ENCODE results near the gene POP4.

- no peak for TF ChIP-seq ZNF436 (CRISPR knock-in tag; IDR thresholded peaks at IDR 0.05)
- no peak for TF ChIP-seq ZNF23 (CRISPR knock-in tag; IDR thresholded peaks at IDR 0.05)
- no peak for TF ChIP-seq GABPA (tag; conservative IDR thresholded peaks at IDR 0.05; ENCODE audit: low read depth)
- no peak for TF ChIP-seq NFYB (IDR thresholded peaks at IDR 0.05; ENCODE audit: extremely low read depth, insufficient read length)
- TF ChIP-seq JUN (IDR thresholded peaks at IDR 0.05; ENCODE audit: borderline replicate concordance, low read depth, low read length) = no peak
- TF ChIP-seq JUN (CRISPR knock-in tag; IDR thresholded peaks at IDR 0.05; ENCODE audit: borderline replicate concordance) = no peak
- no peak for TF ChIP-seq POLR2AphosphoS5 (IDR thresholded peaks at IDR 0.05; ENCODE audit: control insufficient read depth, insufficient read depth, low read depth, low read length)
- no peak for TF ChIP-seq TEAD2 (tag; IDR thresholded peaks at IDR 0.05)
- no peak for TF ChIP-seq CTCF (IDR thresholded peaks at IDR 0.05 in 2 of 3, conservative IDR thresholded peaks at IDR 0.05 in 1 of 3; ENCODE audit: insufficient read depth in 2 of 3, low read depth in 1 of 3, low read length in 3 of 3)
Measured at GRCh38 chr19:29579308-29579910, 26.7 kb upstream of the POP4 start.

Data from K562 (cell line).